H54 (cell line): ENCODE data around the gene ADCY5.

ENCODE experiments used
- DNase-seq: peaks from one replicate; pipeline ENCODE4 v3.0.0; 2011; ENCODE audit warnings: low spot score, mixed read lengths; ENCODE audit not compliant: insufficient read length
- FAIRE-seq: peaks from 3 replicates; lab custom pipeline; 2011; peaks lifted over from hg19 to GRCh38; lab: Jason Lieb, UNC
- POLR2A ChIP-seq: IDR thresholded peaks from 2 replicates; pipeline ENCODE4 v1.6.1; 2011; ENCODE audit warnings: low read depth, mild to moderate bottlenecking, low read length

Gene ADCY5

DNA sequence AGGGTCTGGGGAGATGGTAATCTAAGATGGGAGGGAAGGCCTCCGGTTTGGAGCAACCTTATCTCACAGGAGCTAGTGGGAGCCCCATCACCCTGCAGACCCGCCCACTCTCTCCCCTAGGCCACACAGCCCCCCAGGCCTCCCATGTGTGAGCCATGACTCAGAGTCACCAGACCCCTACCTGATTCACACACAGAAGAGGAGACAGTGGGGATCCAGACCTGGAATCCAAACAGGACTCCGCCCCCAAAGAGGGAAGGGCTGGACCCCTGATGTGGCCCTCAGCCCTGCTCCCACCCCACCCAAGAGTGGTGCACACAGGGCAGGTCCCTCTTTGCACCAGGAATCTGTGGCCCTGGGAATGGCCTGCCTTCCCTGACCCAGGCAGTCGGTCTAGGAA is 97.4 kb downstream of the ADCY5 start:
- no peak for DNase-seq
- no peak for FAIRE-seq
- TF ChIP-seq POLR2A = no peak

DNA sequence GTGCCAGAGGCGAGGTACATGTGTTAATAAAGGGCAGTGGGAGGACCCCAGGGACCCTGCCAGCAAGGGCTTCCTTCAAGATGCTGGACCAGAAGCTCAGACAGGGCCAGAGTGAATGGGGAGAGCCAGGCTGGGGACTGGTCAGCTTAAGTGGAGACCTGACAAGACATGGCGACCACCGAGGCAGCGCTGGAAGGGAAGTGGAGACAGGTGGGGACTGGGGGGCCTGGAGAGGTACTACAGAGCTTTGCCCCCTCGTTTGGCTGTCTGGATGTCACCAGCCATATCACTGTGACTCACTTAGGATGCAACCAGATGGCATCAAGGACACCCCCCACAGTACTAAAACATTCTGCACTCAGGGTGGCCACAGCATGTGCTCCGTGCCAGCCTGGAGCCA is 97.9 kb downstream of the ADCY5 start:
- no peak for FAIRE-seq

GRCh38 chr3:123349566-123350435 is 99.1 kb downstream of the ADCY5 start:
- no peak for TF ChIP-seq POLR2A
- FAIRE-seq = no peak
- no peak for DNase-seq

More for the DNA sequence above, 97.9 kb downstream of the ADCY5 start:
- TF ChIP-seq POLR2A = no peak
- no peak for DNase-seq

DNA sequence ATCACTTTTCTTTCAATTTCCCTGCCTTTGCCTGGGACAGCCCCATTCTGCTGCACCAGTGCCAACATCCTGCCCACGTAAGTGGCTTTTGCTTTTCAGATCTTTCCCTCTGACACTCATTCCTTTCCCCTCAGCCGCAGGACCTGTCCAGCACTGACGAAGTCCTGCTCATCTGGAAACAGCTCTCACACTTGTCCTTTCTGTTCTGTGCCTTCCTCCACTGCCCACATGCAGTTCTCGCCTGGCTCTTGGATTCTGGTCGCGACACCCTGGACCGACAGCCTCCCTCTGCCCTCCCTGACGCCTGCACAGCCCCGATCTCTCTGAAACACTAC is 99.7 kb downstream of the ADCY5 start:
- DNase-seq = no peak
- no peak for TF ChIP-seq POLR2A
- no peak for FAIRE-seq

DNA sequence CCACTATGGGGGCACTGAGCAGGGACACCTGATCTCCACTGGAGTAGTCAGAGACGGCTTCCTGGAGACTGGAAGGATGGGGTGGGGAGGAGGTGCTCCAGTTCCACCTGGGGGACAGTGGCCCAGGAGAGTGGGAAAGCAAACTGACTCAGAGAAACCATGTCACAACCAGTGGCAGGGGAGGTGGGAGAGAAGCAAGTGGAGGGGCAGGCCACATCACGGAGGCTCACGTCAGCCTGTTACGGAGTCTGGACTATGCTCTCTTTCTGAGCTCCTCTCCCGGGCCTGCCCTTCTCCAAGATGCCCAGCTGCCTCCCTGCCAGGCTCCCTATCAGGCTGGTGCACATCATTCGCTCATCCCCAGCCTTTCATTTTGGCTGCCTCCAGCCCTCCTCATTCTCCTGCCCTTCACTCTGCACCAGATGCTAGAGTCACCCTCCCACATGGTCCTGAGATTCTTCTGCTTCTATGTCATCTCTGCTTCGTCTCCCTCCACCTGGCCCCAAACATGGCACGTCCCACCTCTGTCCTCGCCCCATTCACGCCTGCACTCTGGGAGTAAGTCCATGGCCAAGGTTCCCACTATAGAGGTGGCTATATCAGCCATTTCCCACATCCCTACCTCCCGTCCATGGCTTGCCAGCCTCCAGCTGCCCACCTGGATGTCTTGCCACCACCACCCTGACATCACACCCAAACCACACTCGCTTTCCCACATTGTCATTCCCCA is 100.3 kb downstream of the ADCY5 start:
- DNase-seq (no peak), FAIRE-seq (no peak)
- TF ChIP-seq POLR2A = no peak

- DNase-seq = no peak
- no peak for FAIRE-seq
- no peak for TF ChIP-seq POLR2A
Observed at GRCh38 chr3:123347691-123348264, 101.1 kb downstream of the ADCY5 start.

GRCh38 chr3:123347205-123347604 is 101.7 kb downstream of the ADCY5 start:
- FAIRE-seq (no peak), DNase-seq (no peak)
- TF ChIP-seq POLR2A = no peak

GRCh38 chr3:123346021-123346420 is 102.9 kb downstream of the ADCY5 start:
- TF ChIP-seq POLR2A = no peak
- DNase-seq (no peak), FAIRE-seq (no peak)

DNA sequence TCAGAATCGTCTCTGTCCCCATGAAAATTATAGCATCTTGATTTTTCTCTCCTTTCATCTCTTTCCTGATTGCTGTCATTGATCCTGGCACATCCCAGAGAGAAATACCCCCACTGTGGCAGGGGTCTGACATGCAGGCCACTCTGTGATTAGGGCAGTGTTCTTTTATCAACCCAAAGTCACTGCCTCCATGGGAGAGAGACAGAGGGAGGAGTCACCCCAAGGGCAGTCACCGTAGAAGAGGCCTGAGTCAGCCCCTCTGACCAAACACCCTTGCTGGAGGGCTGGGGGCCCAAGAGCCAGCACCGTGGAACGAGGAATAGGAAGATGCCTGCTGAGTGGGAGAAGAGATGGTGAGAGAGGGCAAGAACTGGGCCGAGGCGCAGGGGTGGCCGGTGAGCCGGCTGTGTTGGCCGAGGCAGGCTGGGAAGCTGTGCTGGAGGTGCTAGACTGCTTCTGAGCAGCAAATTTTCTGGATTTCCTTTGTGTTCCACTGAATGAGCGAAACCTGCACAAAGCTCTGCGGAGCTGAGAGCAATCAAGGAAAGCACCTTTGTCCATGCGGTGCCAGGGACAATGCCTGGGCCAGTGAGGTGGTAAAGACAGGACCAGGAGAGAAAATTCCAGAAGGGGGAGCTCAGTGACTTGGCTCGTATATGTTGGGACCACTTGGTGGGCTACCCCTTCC is 103.8 kb downstream of the ADCY5 start:
- DNase-seq (no peak), FAIRE-seq (no peak)
- TF ChIP-seq POLR2A = no peak

- peak; percentile 48 for DNase-seq
- no peak for FAIRE-seq
Observed at GRCh38 chr3:123344175-123344906, 104.5 kb downstream of the ADCY5 start.

GRCh38 chr3:123343296-123344174 is 105.4 kb downstream of the ADCY5 start:
- TF ChIP-seq POLR2A = no peak
- no peak for DNase-seq
- FAIRE-seq = no peak

More at GRCh38 chr3:123344175-123344906, 104.5 kb downstream of the ADCY5 start:
- TF ChIP-seq POLR2A = no peak

- FAIRE-seq (no peak), DNase-seq (no peak)
- TF ChIP-seq POLR2A = no peak
Observed at GRCh38 chr3:123342631-123343080, 106.2 kb downstream of the ADCY5 start.
